ENCODE results near the gene LHPP.

The LHPP gene

DNA sequence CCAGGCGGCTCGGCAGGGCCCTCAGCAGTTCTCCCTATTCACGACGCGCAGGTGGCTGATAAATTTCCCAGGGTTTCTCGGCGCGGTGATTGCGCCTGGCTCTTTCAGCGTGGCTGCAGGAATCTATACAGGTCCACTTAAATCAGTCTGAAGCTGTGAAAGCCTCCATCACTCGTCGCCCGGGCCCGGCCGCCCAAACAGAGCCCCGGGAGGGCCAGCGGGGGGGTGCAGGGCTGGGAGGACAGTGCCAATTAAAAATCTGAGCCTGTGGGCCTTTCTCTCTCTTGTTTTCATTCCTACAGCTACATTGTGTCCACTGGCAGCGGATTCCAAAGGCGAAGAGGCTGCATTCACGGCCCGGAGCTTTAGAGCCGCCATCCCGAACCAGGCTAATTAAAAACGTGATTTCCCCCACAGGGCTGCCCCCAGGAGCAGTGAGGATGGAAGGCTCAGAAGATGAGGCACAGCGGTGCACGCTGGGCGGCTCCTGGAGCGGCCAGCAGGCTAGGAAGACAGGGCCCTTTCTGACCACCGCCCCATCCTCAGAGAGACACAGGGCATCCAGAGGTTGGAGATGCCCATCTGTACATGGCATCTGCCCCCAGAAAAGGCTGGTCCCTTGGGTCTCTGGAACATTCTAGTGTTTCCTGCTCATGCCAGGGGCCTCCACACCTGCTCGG lies 181.8 kb downstream of the LHPP start:
- H3K4me3 ChIP-seq (ENCODE audit: low read depth, low read length): no peak overlapping the region
- no peak for DNase-seq (ENCODE audit: low read depth)
- TF ChIP-seq POLR2A (IDR thresholded peaks at IDR 0.05; ENCODE audit: extremely low read depth, insufficient read length): no peak
- TF ChIP-seq, protein P1, sequence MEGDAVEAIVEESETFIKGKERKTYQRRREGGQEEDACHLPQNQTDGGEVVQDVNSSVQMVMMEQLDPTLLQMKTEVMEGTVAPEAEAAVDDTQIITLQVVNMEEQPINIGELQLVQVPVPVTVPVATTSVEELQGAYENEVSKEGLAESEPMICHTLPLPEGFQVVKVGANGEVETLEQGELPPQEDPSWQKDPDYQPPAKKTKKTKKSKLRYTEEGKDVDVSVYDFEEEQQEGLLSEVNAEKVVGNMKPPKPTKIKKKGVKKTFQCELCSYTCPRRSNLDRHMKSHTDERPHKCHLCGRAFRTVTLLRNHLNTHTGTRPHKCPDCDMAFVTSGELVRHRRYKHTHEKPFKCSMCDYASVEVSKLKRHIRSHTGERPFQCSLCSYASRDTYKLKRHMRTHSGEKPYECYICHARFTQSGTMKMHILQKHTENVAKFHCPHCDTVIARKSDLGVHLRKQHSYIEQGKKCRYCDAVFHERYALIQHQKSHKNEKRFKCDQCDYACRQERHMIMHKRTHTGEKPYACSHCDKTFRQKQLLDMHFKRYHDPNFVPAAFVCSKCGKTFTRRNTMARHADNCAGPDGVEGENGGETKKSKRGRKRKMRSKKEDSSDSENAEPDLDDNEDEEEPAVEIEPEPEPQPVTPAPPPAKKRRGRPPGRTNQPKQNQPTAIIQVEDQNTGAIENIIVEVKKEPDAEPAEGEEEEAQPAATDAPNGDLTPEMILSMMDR (IDR thresholded peaks at IDR 0.05; ENCODE audit: low read depth, low read length): no peak
- TF ChIP-seq MYC (IDR thresholded peaks at IDR 0.05; ENCODE audit: low read depth, low read length): no peak
- TF ChIP-seq, protein P2, sequence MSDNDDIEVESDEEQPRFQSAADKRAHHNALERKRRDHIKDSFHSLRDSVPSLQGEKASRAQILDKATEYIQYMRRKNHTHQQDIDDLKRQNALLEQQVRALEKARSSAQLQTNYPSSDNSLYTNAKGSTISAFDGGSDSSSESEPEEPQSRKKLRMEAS (IDR thresholded peaks at IDR 0.05; ENCODE audit: low read depth, low read length): no peak

DNA sequence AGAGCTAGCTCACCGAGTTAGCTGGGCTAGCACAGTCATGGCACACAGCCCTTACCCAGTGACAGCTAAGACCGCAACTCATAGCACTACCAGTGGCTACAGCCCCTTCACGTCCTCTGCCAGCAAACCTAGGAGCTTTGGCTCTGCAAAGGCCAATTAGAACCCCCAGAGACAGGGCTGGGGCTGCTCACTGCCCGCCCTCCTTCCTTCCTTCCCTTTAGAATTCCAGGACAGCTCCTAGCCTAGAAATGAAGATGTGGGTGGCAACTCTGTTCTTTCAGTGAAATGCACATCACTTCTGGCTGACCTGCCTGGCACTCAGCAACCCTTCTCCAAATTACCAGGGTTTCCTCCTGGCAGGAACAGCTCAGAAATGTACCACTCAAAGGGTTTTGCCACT lies 182.6 kb downstream of the LHPP start:
- DNase-seq (ENCODE audit: low read depth): no peak
- H3K4me3 ChIP-seq (ENCODE audit: low read depth, low read length): no peak overlapping the region
- TF ChIP-seq, protein P1 (IDR thresholded peaks at IDR 0.05; ENCODE audit: low read depth, low read length): no peak
- TF ChIP-seq, protein P2 (IDR thresholded peaks at IDR 0.05; ENCODE audit: low read depth, low read length): no peak
- TF ChIP-seq MYC (IDR thresholded peaks at IDR 0.05; ENCODE audit: low read depth, low read length) (no peak), POLR2A (IDR thresholded peaks at IDR 0.05; ENCODE audit: extremely low read depth, insufficient read length) (no peak)

DNA sequence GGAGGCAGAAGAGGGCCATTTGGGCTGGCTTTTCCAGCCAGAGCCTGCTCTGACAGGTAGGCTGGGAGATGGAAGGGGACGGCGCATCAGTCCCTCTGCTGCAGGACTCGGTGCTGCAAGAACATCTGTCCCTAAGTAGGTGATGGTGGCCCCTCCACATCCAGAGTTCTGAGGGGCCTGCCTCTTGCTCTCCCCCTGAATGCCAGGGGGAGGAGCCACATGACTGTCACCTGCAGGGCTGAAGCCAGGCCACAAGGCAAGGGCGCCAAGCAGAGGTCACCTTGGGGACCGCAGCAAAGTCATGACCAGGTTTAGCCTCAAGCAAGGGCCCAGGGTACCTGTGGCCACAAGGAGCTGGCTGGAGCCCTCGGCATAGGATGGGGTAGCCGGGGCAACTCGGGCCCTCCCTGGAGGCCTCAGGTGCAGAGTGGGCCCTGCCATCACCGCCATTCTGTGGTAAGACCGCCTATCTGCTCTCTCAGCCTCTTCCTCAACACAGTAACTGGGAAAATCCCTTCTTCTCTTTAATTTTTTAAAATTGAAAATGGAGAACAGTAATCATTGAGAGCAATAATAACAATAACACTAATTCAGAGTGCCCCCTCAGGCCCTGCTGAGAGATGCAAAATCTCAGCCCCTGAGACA lies 183.3 kb downstream of the LHPP start:
- TF ChIP-seq, protein P1 (IDR thresholded peaks at IDR 0.05; ENCODE audit: low read depth, low read length): peak; percentile 1
- TF ChIP-seq POLR2A (IDR thresholded peaks at IDR 0.05; ENCODE audit: extremely low read depth, insufficient read length): no peak
- no peak for DNase-seq (ENCODE audit: low read depth)

DNA sequence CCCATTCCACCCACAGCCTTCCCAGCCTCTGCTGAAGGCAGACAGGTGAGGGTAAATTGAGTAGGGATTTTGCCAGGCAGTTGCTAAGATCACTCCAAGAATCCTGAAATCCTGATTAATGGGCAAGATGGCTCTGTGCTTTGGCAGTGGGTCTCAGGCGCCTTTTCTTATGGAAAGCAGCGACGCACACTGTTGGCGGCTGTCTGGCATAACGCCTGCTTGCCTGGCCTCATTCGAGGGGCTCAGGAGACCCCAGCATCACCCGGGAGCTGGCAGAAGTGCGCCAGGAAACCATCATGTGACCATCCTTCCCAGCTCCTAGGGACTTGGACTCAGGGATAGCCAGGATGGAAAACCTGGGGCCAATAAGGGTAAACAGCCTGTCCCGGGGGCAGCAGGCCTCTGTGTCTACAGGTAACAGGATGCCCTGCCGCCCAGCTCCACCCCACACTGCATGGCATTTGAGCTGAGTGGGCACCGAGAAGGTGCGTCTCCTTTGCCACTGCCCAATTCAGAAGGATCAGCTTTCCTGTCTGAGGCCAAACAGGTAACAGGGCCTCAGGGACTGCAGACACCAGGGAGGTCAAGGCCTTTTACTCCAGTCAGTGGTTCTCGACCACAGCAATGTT lies 184.0 kb downstream of the LHPP start:
- no peak for TF ChIP-seq MYC (IDR thresholded peaks at IDR 0.05; ENCODE audit: low read depth, low read length)
- TF ChIP-seq, protein P2 (IDR thresholded peaks at IDR 0.05; ENCODE audit: low read depth, low read length): no peak
- TF ChIP-seq, protein P1 (IDR thresholded peaks at IDR 0.05; ENCODE audit: low read depth, low read length): no peak
- no peak for TF ChIP-seq POLR2A (IDR thresholded peaks at IDR 0.05; ENCODE audit: extremely low read depth, insufficient read length)
- H3K4me3 ChIP-seq (ENCODE audit: low read depth, low read length): no peak overlapping the region
- DNase-seq (ENCODE audit: low read depth): no peak

More for the DNA sequence above, 183.3 kb downstream of the LHPP start:
- no peak overlapping the region for H3K4me3 ChIP-seq (ENCODE audit: low read depth, low read length)

DNA sequence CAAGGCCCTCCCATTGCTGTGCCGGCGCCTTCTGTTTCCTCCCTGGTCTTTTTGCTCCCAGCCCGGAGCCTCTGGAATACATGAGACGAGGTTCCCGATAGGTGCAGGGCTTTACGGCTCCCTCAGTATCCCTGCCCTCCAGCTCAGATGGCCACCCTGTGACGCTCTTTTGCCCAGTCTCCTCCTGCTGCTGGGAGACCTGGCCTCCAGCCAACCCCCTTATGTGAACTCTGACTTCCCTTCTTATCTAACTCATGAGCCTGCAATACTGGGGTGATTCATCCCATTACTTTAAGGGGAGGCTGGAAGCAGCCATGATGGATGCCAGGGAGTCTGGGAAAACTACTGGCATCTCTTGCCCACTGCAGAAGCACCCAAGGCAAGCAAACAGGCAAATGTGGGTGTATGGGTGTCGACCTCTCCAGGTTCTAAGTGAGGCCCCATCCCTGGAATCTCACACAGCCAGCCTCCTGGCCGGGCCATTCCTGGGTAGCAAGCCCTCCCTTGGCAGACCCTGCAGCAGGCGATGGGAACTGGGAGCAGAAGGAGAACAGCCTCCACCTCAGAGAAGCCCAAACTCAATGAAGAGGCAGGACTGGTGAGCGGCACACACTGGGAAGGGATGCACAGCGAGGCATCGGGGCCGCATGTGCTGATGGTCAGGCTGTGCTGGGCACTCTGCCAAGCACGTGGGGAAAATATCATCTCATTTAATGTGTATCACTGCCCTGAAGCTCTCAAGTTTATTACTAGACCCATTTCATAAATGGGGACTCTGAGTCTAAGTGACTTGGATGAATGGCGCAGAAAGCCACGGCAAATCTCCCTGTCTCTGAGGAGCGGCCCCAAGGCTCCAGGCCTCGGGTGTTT lies 185.1 kb downstream of the LHPP start:
- DNase-seq (ENCODE audit: low read depth): peak; percentile 53
- no peak overlapping the region for H3K4me3 ChIP-seq (ENCODE audit: low read depth, low read length)
- no peak for TF ChIP-seq MYC (IDR thresholded peaks at IDR 0.05; ENCODE audit: low read depth, low read length)
- TF ChIP-seq, protein P1 (IDR thresholded peaks at IDR 0.05; ENCODE audit: low read depth, low read length): no peak
- TF ChIP-seq, protein P2 (IDR thresholded peaks at IDR 0.05; ENCODE audit: low read depth, low read length): no peak
- TF ChIP-seq POLR2A (IDR thresholded peaks at IDR 0.05; ENCODE audit: extremely low read depth, insufficient read length): no peak

All from NB4 (cell line).